Prostate gland (tissue), 2 donors: ENCODE measurements around the gene CNPPD1. TPM values are rescaled to one million over a fixed set of nuclear protein-coding genes. Genes with fewer than 3 reads are reported as not detected.

ENCODE experiments used
- DNase-seq: peaks from one replicate; pipeline ENCODE4 v3.0.0-alpha.2; 2019; ENCODE audit warnings: low spot score
- H3K27ac ChIP-seq, 2 donors: fragments of 200-600 bp; sonication (generic); 2 replicates each; pipeline ENCODE4 v1.5.1; 2017 to 2019
- H3K27me3 ChIP-seq: fragments of 200-600 bp; sonication (generic); replicated peaks from 2 replicates; pipeline ENCODE4 v1.5.1; 2019; ENCODE audit not compliant: insufficient read depth
- H3K36me3 ChIP-seq, 2 donors: fragments of 200-600 bp; sonication (generic); 1 replicate in 1 of 2; 2 replicates in 1 of 2; pipeline versions ENCODE4 v1.5.1 to v1.8.1; 2017 to 2019
- H3K4me1 ChIP-seq: fragments of 200-600 bp; sonication (generic); replicated peaks from 2 replicates; pipeline ENCODE4 v1.5.1; 2019
- H3K4me3 ChIP-seq, 2 donors: fragments of 200-600 bp; sonication (generic); 2 replicates each; pipeline ENCODE4 v1.5.1; 2017 to 2019
- H3K9me3 ChIP-seq: fragments of 200-600 bp; sonication (generic); 2 replicates; pipeline ENCODE4 v1.5.1; 2017
- POLR2A ChIP-seq: fragments of 450-650 bp; IDR thresholded peaks from one replicate; pipeline ENCODE4 v1.6.1; 2016; ENCODE audit warnings: antibody characterized with exemption, mild to moderate bottlenecking
- POLR2AphosphoS5 ChIP-seq: sonication (generic); formaldehyde crosslinking; IDR thresholded peaks from one replicate; pipeline ENCODE4 v1.6.1; 2017; ENCODE audit warnings: antibody characterized with exemption
- WGBS: methylation state at CpG from one replicate; pipeline ENCODE4 v1.1.5; 2018; 5-methylcytosine and 5-hydroxymethylcytosine counted together
- intact Hi-C: fragments of 100-400 bp; cut with DNase I; formaldehyde crosslinking; loops from one replicate; pipeline ENCODE4 v1.14.2; 2022
- total RNA-seq, 2 donors: library from RNA; depleted of rRNA; stranded (reverse); fragments of >200 nt; gene quantifications; one replicate each; pipeline ENCODE4 v1.1.0, GENCODE V29; 2016
- TF ChIP-seq, protein P1 (sequence below), 4 experiments: fragments of 200-600 bp in 2 of 4; fragments of 450-650 bp in 2 of 4; sonication (generic) in 2 of 4; IDR thresholded peaks; 1 replicate in 3 of 4; 2 replicates in 1 of 4; pipeline ENCODE4 v1.5.1; 2016 to 2019; ENCODE audit warnings: antibody characterized with exemption in 4 of 4, mild to moderate bottlenecking in 2 of 4, moderate library complexity in 2 of 4

CNPPD1 gene
- total RNA-seq, 2 donors from 2014 or later, result 53.6 to 60.1 TPM

DNA sequence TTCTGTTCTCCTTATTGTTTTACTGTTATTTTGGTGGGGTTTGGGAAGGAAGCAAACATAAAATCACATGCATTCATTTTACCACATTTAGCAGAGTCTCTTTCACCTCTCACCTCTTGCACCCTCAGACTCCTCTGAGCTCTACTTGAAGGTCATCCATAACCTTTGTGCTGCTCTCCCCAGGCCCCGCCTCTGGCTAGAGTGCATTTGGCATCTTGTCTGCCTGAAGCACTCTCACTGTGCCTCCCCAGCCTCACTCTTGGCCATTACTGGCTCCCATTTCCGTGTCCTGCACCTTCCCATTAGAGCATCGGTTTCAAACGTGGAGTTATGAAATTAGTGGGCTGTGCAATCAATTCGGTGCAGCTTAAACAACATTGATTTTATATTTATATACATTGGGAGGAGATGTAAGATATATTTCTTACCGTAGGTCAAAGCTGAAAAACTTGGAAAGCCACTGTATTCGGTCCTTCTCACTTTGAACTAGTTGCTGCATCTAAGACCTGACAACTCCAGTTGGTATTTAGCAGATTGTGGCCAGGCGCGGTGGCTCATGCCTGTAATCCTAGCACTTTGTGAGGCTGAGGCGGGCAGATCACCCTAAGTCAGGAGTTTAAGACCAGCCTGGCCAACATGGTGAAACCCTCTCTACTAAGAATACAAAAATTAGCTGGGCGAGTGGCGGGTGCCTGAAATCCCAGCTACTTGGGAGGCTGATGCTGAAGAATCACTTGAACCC, 22.9 kb upstream of the CNPPD1 start:
- 87% methylated on average over 12 of the region's 12 CpGs for WGBS
- Histone ChIP-seq H3K36me3 (no peaks in the 10 kb centered on the region), H3K27me3 (no peaks in the 10 kb centered on the region), H3K4me1 (no peaks in the 10 kb centered on the region), H3K27ac (no peak overlapping the region), H3K4me3 (no peak overlapping the region), H3K9me3 (no peaks in the 10 kb centered on the region)
- intact Hi-C loops, result no loop called here
- no peak for DNase-seq
- TF ChIP-seq POLR2AphosphoS5 (no peak), POLR2A (no peak)

- WGBS, result 84% methylated on average over 5 of the region's 5 CpGs
- Histone ChIP-seq H3K4me3 (no peak overlapping the region), H3K36me3 (no peaks in the 10 kb centered on the region), H3K4me1 (no peaks in the 10 kb centered on the region), H3K9me3 (no peaks in the 10 kb centered on the region), H3K27ac (no peak overlapping the region), H3K27me3 (no peaks in the 10 kb centered on the region)
- intact Hi-C loops, result no loop called here
- no peak for DNase-seq
- no peak for TF ChIP-seq POLR2A
- TF ChIP-seq, protein P1, sequence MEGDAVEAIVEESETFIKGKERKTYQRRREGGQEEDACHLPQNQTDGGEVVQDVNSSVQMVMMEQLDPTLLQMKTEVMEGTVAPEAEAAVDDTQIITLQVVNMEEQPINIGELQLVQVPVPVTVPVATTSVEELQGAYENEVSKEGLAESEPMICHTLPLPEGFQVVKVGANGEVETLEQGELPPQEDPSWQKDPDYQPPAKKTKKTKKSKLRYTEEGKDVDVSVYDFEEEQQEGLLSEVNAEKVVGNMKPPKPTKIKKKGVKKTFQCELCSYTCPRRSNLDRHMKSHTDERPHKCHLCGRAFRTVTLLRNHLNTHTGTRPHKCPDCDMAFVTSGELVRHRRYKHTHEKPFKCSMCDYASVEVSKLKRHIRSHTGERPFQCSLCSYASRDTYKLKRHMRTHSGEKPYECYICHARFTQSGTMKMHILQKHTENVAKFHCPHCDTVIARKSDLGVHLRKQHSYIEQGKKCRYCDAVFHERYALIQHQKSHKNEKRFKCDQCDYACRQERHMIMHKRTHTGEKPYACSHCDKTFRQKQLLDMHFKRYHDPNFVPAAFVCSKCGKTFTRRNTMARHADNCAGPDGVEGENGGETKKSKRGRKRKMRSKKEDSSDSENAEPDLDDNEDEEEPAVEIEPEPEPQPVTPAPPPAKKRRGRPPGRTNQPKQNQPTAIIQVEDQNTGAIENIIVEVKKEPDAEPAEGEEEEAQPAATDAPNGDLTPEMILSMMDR (IDR thresholded peaks at IDR 0.05), result no peak
- TF ChIP-seq POLR2AphosphoS5, result no peak
Observed at GRCh38 chr2:219198974-219199373, 22.2 kb upstream of the CNPPD1 start.

GRCh38 chr2:219197388-219197787, 20.7 kb upstream of the CNPPD1 start:
- no peak for DNase-seq
- no peaks in the 10 kb centered on the region for H3K36me3 ChIP-seq
- H3K27ac ChIP-seq, result no peak overlapping the region
- WGBS, result 86% methylated on average over 1 of the region's 1 CpG
- TF ChIP-seq POLR2AphosphoS5, result no peak
- TF ChIP-seq POLR2A, result no peak
- TF ChIP-seq, protein P1 (IDR thresholded peaks at IDR 0.05), result no peak
- intact Hi-C loops, result no loop called here
- no peaks in the 10 kb centered on the region for H3K9me3 ChIP-seq
- H3K4me1 ChIP-seq, result no peaks in the 10 kb centered on the region
- no peaks in the 10 kb centered on the region for H3K27me3 ChIP-seq
- H3K4me3 ChIP-seq, result no peak overlapping the region

DNA sequence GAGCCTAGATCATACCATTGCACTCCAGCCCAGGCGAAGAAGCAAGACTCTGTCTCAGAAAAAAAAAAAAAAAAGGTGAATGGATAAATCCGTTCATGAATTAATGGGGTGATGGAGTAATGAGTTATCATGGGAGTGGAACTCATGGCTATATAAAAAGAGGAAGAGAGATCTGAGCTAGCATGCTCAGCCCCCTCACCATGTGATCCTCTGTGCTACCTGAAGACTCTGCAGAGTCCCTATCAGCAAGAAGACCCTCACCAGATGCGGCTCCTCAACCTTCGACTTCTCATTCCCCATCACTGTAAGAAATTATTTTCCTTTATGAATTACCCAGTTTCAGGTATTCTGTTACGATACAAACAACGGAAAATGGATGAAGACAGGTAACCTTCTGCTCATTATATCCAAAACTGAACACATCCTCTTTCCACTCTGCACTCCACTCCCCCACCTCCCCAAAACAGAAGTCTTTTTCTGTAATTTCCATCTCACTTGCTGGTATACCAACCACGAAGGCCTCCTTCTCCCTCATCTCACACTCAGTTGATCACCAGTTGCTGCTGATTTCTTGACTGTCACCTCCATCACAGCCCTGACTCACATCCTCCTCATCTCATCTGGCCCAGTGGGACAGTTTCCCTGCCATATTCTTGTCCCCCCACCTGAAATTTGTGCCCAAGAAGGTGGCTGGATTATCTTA, 10.2 kb upstream of the CNPPD1 start:
- TF ChIP-seq POLR2A (no peak), POLR2AphosphoS5 (no peak)
- TF ChIP-seq, protein P1 (IDR thresholded peaks at IDR 0.05), result no peak
- intact Hi-C loops, result no loop called here
- no peak for DNase-seq
- H3K27ac ChIP-seq, result no peak overlapping the region
- H3K9me3 ChIP-seq, result no peaks in the 10 kb centered on the region
- peaks cover 0 to 15% of the 10 kb centered on the region in 2 donors for H3K36me3 ChIP-seq
- no peaks in the 10 kb centered on the region for H3K4me1 ChIP-seq
- no peak overlapping the region for H3K4me3 ChIP-seq
- H3K27me3 ChIP-seq, result no peaks in the 10 kb centered on the region
- WGBS, result 88% methylated on average over 7 of the region's 7 CpGs

DNA sequence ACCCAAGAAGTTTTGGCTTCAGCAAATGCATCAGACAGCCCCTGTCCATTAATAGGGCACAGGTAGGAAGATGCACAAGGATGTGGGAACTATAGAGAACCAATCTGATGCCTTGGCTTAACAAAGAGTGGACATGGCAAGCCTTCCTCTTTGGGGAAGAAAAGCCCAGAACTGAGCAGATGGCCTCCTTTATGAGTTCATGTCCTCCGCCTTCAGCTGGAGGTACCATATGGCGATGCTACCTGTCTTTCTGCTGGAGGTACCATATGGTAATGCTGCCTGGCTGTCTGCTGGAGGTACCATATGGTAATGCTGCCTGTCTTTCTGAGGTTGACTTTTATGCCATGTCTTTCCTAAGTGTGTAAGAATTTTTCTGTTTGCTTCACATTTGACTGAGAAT, 7.4 kb upstream of the CNPPD1 start:
- WGBS, result 100% methylated on average over 2 of the region's 2 CpGs
- DNase-seq, result no peak
- TF ChIP-seq, protein P1 (IDR thresholded peaks at IDR 0.05), result no peak
- TF ChIP-seq POLR2A (no peak), POLR2AphosphoS5 (no peak)
- Histone ChIP-seq H3K4me3 (no peak overlapping the region), H3K9me3 (no peaks in the 10 kb centered on the region), H3K27me3 (no peaks in the 10 kb centered on the region), H3K27ac (no peak overlapping the region), H3K36me3 (peaks cover 0 to 24% of the 10 kb centered on the region in 2 donors), H3K4me1 (peaks cover under 1% of the 10 kb centered on the region)
- intact Hi-C loops, result no loop called here
